ENCODE results near the gene COMT. TPM values are rescaled to one million over a fixed set of nuclear protein-coding genes. Genes with fewer than 3 reads are reported as not detected.

The COMT gene
- total and polyA plus RNA-seq, 2 donors = 53.6 to 74.5 TPM

DNA sequence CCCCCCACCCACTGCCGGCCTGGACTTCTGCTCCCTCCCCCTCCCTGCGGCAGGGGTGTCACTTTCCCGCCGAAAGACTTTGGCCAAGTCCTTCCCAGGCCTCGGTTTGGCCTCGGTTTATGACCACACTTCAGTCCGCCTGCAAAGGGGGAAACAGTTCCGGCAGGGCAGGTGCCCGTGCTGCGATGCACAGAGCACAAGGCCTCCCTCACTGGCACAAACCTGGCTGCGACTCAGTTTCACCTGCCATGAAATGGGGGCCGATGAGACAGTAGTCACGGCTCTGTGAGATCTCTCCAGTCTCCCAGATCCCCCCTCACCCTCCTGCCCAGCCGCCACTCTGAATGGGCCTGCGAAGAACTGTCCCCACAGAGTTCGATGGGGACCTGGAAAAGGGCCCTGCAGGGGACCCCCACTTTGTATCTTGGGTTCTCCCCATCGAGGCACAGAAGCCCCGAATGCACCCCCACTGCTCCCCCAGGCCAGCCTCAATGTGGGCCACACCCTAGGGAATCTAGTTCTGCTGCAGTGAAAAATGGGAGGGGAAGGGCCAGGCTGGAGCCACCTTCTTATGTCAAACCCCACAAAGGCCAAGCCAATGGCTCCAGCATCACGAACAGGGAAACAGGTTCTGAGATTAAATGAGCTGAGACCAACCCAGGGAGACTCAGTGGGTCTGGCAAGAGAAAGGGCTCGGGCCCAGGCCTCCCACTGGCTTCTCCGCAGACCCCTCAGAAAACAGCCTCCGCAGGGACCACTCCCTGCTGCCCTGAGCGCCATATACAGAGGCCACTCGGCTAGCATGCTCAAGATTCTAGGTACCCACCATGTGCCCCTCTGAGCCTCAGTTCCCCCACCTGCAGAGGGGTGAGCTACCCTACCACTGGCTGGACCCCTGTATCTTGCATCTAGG, 46.1 kb downstream of the COMT start:
- Histone ChIP-seq H3K4me3 (ENCODE audit: low read length in 2 of 2) (no peak overlapping the region), H3K9me3 (ENCODE audit: control insufficient read depth in 2 of 2, insufficient read depth in 1 of 2, low read length in 1 of 2) (no peaks in the 10 kb centered on the region), H3K36me3 (ENCODE audit: control insufficient read depth in 2 of 2, insufficient read depth in 2 of 2, low read length in 1 of 2) (no peaks in the 10 kb centered on the region), H3K27me3 (ENCODE audit: control insufficient read depth in 2 of 2, insufficient read depth in 1 of 2, low read length in 1 of 2) (peaks cover 0 to 15% of the 10 kb centered on the region in 2 donors), H3K4me1 (ENCODE audit: control insufficient read depth in 2 of 2, insufficient read depth in 2 of 2, low read length in 2 of 2) (peaks cover 7 to 12% of the 10 kb centered on the region in 2 donors), H3K27ac (ENCODE audit: low read depth in 1 of 2, low read length in 1 of 2) (no peak overlapping the region)
- 82% methylated on average over 24 of the region's 24 CpGs for WGBS
- no peak for DNase-seq (ENCODE audit: low read depth in 6 of 9, low spot score in 9 of 9)

DNA sequence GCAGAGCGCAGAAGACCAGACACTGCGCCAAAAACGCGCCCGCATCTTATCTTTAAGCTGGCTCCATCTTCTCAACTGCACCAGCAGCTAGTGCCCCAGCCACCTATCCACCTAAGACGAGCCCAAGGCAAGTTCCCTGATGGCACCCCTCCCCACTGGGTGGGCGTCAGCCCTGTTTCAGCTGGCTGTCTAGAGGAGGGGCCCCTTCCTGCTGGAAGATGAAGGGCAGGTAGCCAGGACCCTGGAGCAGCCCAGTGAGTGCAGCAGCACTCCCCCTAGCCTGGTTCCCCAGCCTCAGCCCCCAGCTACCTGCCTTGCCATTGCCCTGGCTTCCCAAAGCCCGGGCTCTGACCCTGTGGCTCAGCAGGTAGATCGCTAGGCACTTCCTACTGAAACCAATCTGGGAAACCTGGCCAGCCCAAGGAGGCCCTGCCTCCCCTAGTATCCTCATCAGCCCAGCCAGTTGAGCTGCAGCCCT, 46.8 kb downstream of the COMT start:
- Histone ChIP-seq H3K36me3 (ENCODE audit: control insufficient read depth in 2 of 2, insufficient read depth in 2 of 2, low read length in 1 of 2) (no peaks in the 10 kb centered on the region), H3K4me1 (ENCODE audit: control insufficient read depth in 2 of 2, insufficient read depth in 2 of 2, low read length in 2 of 2) (peaks cover 7 to 12% of the 10 kb centered on the region in 2 donors), H3K9me3 (ENCODE audit: control insufficient read depth in 2 of 2, insufficient read depth in 1 of 2, low read length in 1 of 2) (no peaks in the 10 kb centered on the region), H3K27ac (ENCODE audit: low read depth in 1 of 2, low read length in 1 of 2) (no peak overlapping the region), H3K27me3 (ENCODE audit: control insufficient read depth in 2 of 2, insufficient read depth in 1 of 2, low read length in 1 of 2) (peaks cover 0 to 15% of the 10 kb centered on the region in 2 donors), H3K4me3 (ENCODE audit: low read length in 2 of 2) (no peak overlapping the region)
- 95% methylated on average over 9 of the region's 9 CpGs for WGBS
- DNase-seq (ENCODE audit: low read depth in 6 of 9, low spot score in 9 of 9) = no peak

DNA sequence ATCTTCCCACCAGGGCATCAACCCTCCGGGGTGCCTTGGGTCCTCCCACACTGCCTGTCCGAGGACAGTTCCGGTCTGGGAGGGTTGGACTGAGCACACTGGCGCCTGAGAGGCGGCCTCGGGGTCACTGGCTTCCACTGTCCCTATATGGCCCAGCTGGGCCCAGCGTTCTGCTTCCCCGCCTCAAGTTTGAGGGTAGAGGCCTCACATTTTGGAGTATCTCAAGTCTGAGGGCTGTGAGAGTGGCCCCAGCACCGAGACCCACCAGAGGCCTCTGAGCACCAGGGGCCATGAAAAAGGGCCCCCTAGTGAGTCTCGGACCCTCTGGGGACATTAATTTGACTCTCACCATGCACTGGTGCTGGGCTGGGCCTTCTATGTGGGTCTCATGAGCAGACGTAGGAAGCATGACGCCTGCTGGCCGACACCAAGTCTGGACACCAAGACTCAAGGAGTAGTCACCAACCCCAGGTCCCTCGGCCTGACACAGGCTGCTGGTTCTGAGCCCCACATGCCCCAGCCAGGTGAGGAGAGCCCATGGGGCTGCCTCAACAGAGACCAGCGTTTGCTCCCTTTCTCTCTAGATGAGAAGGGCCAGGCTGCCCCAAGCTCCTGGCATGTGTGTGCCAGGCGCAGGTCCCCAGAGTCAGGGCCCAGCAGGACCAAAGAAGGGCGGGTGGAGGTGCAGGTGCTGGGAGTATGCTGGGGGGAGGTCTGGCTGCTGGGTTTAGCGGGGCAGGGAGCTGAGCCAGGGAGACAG, 47.6 kb downstream of the COMT start:
- H3K4me1 ChIP-seq (ENCODE audit: control insufficient read depth in 2 of 2, insufficient read depth in 2 of 2, low read length in 2 of 2) = peaks cover 7 to 12% of the 10 kb centered on the region in 2 donors
- H3K4me3 ChIP-seq (ENCODE audit: low read length in 2 of 2) = no peak overlapping the region
- H3K27ac ChIP-seq (ENCODE audit: low read depth in 1 of 2, low read length in 1 of 2) = no peak overlapping the region
- H3K9me3 ChIP-seq (ENCODE audit: control insufficient read depth in 2 of 2, insufficient read depth in 1 of 2, low read length in 1 of 2) = no peaks in the 10 kb centered on the region
- H3K27me3 ChIP-seq (ENCODE audit: control insufficient read depth in 2 of 2, insufficient read depth in 1 of 2, low read length in 1 of 2) = peaks cover 0 to 15% of the 10 kb centered on the region in 2 donors
- no peak for DNase-seq (ENCODE audit: low read depth in 6 of 9, low spot score in 9 of 9)
- H3K36me3 ChIP-seq (ENCODE audit: control insufficient read depth in 2 of 2, insufficient read depth in 2 of 2, low read length in 1 of 2) = no peaks in the 10 kb centered on the region
- 97% methylated on average over 18 of the region's 18 CpGs for WGBS

DNA sequence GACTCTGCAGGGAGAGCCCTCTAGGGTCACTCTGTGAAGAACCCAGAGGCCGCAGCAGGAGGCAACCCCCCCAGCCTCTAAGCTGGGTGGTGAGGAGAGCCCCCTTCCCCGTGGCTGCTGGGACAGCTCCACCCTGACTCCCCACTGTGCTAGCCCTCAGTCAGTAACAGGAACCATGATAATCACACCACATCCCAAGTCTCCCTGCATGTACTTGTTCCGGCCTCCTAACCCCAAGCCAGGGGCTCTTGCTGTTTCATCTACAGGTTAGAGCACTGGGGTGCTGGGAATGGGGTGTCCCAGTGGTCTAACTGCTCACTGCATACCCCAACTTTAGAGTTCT, 48.1 kb downstream of the COMT start:
- no peaks in the 10 kb centered on the region for H3K36me3 ChIP-seq (ENCODE audit: control insufficient read depth in 2 of 2, insufficient read depth in 2 of 2, low read length in 1 of 2)
- no peak overlapping the region for H3K4me3 ChIP-seq (ENCODE audit: low read length in 2 of 2)
- H3K27me3 ChIP-seq (ENCODE audit: control insufficient read depth in 2 of 2, insufficient read depth in 1 of 2, low read length in 1 of 2) = peaks cover 0 to 15% of the 10 kb centered on the region in 2 donors
- no peak overlapping the region for H3K27ac ChIP-seq (ENCODE audit: low read depth in 1 of 2, low read length in 1 of 2)
- no peaks in the 10 kb centered on the region for H3K9me3 ChIP-seq (ENCODE audit: control insufficient read depth in 2 of 2, insufficient read depth in 1 of 2, low read length in 1 of 2)
- no peak for DNase-seq (ENCODE audit: low read depth in 6 of 9, low spot score in 9 of 9)
- H3K4me1 ChIP-seq (ENCODE audit: control insufficient read depth in 2 of 2, insufficient read depth in 2 of 2, low read length in 2 of 2) = peaks cover 7 to 12% of the 10 kb centered on the region in 2 donors
- 91% methylated on average over 3 of the region's 3 CpGs for WGBS

DNA sequence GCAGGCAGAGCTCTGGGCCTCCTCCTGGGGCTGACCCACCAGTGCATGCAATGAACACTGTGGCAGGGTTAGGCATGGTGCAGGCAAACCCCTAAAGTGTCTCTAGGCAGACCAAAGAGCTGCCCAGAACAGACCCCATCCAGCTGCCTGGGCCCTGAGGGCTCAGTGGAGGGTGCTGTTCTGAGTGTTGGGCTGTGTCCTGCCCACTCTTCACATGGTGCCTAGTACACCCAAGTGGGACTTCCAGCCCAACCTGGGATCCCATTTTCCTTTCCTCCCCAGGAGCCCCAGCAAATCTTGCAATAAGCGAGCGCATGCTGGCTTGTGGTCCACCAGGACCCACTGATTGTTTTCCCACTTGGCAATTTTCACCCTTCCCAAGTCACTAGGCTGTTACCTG, 48.6 kb downstream of the COMT start:
- peaks cover 0 to 15% of the 10 kb centered on the region in 2 donors for H3K27me3 ChIP-seq (ENCODE audit: control insufficient read depth in 2 of 2, insufficient read depth in 1 of 2, low read length in 1 of 2)
- H3K4me3 ChIP-seq (ENCODE audit: low read length in 2 of 2) = no peak overlapping the region
- no peaks in the 10 kb centered on the region for H3K36me3 ChIP-seq (ENCODE audit: control insufficient read depth in 2 of 2, insufficient read depth in 2 of 2, low read length in 1 of 2)
- DNase-seq (ENCODE audit: low read depth in 6 of 9, low spot score in 9 of 9) = no peak
- no peaks in the 10 kb centered on the region for H3K9me3 ChIP-seq (ENCODE audit: control insufficient read depth in 2 of 2, insufficient read depth in 1 of 2, low read length in 1 of 2)
- no peak overlapping the region for H3K27ac ChIP-seq (ENCODE audit: low read depth in 1 of 2, low read length in 1 of 2)
- WGBS = 49% methylated on average over 2 of the region's 2 CpGs
- peaks cover 7 to 12% of the 10 kb centered on the region in 2 donors for H3K4me1 ChIP-seq (ENCODE audit: control insufficient read depth in 2 of 2, insufficient read depth in 2 of 2, low read length in 2 of 2)

DNA sequence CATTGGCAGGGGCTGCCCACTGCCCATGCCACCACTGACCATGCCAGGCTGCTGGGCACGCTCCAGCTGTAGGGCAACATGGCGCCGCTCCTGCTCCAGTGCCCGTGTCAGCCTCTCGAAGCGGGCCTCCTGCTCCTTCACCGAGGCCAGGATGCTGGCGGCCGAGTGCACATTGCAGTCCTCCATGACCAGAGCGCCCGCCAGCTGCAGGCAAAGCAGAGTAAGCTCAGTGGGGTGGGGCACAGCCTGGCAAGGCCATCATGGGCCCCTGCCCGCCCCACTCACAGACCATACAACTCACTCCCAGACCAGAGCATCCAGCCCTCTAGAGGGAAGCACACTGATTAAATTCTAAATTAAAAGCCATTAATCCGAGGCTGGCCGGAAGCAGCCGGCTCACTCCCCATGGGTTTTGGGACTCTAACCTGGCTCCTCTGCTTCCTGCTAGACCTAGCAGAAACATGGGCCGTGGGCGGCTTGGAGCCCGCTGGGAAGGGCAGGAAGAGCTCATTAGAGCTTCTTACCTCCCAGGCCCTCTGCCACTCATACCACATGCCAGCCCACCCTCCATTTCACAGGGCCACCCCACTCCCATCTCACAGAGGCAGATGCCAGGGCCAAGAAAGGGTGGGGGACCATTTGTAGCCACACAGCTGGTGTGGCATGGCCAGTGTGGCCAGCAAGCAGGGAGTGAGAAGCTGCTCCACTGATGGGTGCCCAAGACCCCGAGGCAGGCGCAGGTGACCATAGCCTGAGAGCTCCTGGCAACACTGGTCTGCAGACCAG, 49.2 kb downstream of the COMT start:
- no peaks in the 10 kb centered on the region for H3K36me3 ChIP-seq (ENCODE audit: control insufficient read depth in 2 of 2, insufficient read depth in 2 of 2, low read length in 1 of 2)
- peaks cover 7 to 11% of the 10 kb centered on the region in 2 donors for H3K4me1 ChIP-seq (ENCODE audit: control insufficient read depth in 2 of 2, insufficient read depth in 2 of 2, low read length in 2 of 2)
- H3K9me3 ChIP-seq (ENCODE audit: control insufficient read depth in 2 of 2, insufficient read depth in 1 of 2, low read length in 1 of 2) = no peaks in the 10 kb centered on the region
- DNase-seq (ENCODE audit: low read depth in 6 of 9, low spot score in 9 of 9) = no peak
- H3K4me3 ChIP-seq (ENCODE audit: low read length in 2 of 2) = no peak overlapping the region
- no peak overlapping the region for H3K27ac ChIP-seq (ENCODE audit: low read depth in 1 of 2, low read length in 1 of 2)
- 97% methylated on average over 20 of the region's 20 CpGs for WGBS
- peaks cover 0 to 13% of the 10 kb centered on the region in 2 donors for H3K27me3 ChIP-seq (ENCODE audit: control insufficient read depth in 2 of 2, insufficient read depth in 1 of 2, low read length in 1 of 2)

DNA sequence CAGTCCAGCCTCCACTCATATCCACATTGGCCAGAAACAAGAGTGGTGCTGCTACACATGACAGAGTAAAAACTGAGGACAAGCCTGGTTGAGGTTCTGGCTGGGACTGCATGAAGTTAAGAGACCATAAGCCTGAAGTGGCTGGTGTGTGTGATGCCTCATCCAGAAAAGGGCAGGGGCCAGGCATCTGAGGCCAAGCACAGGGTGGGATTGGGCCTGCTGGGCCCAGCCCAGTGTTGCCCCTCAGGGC, 49.7 kb downstream of the COMT start:
- no peak overlapping the region for H3K4me3 ChIP-seq (ENCODE audit: low read length in 2 of 2)
- no peaks in the 10 kb centered on the region for H3K9me3 ChIP-seq (ENCODE audit: control insufficient read depth in 2 of 2, insufficient read depth in 1 of 2, low read length in 1 of 2)
- DNase-seq (ENCODE audit: low read depth in 6 of 9, low spot score in 9 of 9) = no peak
- no peak overlapping the region for H3K27ac ChIP-seq (ENCODE audit: low read depth in 1 of 2, low read length in 1 of 2)
- no peaks in the 10 kb centered on the region for H3K36me3 ChIP-seq (ENCODE audit: control insufficient read depth in 2 of 2, insufficient read depth in 2 of 2, low read length in 1 of 2)
- peaks cover 0 to 8% of the 10 kb centered on the region in 2 donors for H3K27me3 ChIP-seq (ENCODE audit: control insufficient read depth in 2 of 2, insufficient read depth in 1 of 2, low read length in 1 of 2)
- peaks cover 4 to 6% of the 10 kb centered on the region in 2 donors for H3K4me1 ChIP-seq (ENCODE audit: control insufficient read depth in 2 of 2, insufficient read depth in 2 of 2, low read length in 2 of 2)

DNA sequence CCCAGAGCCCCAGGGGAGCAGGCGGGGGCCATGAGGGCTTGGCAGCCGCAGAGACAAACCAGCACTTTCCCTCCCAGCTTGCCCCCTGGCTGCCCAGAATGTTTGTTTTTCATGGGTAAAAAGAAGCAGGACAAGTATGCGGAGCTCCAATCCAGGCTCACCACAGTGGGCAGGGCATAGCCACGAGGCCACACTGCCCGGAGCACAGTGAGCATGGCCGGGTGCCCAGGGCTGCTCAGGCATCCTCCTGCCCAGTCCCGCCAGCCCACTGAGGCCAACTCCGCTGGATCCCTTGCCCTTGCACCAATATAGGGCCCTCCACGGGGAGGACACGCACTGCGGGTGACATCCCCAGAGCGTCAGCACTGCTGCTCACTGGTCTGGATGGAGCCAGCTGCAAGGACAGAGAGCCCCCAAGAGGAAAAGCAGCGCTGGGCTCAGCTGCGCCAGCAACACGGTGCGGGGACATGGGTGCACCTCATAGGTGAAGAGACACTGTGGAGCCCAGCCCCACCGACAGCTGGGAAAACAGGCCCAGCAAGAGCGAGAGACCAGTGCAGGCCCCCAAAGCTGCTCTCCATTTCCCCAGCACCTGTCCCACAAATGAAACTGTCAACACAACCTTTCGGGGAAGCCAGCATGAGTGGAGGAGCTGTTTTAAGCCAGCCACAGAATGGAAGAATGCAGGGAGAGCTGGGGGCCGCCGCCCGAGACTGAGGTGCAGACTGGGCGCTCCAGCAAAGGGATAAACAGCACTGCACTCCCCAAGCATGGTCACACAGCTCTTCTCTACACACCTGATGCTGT, 50.3 kb downstream of the COMT start:
- Histone ChIP-seq H3K9me3 (ENCODE audit: control insufficient read depth in 2 of 2, insufficient read depth in 1 of 2, low read length in 1 of 2) (no peaks in the 10 kb centered on the region), H3K27ac (ENCODE audit: low read depth in 1 of 2, low read length in 1 of 2) (no peak overlapping the region), H3K4me1 (ENCODE audit: control insufficient read depth in 2 of 2, insufficient read depth in 2 of 2, low read length in 2 of 2) (peaks cover 0 to 2% of the 10 kb centered on the region in 2 donors), H3K36me3 (ENCODE audit: control insufficient read depth in 2 of 2, insufficient read depth in 2 of 2, low read length in 1 of 2) (no peaks in the 10 kb centered on the region), H3K27me3 (ENCODE audit: control insufficient read depth in 2 of 2, insufficient read depth in 1 of 2, low read length in 1 of 2) (peaks cover 0 to 5% of the 10 kb centered on the region in 2 donors), H3K4me3 (ENCODE audit: low read length in 2 of 2) (no peak overlapping the region)
- 96% methylated on average over 23 of the region's 23 CpGs for WGBS
- DNase-seq (ENCODE audit: low read depth in 6 of 9, low spot score in 9 of 9) = no peak
